Esophagus squamous epithelium (tissue), 5 donors: Measurements from ENCODE around the gene FCHSD2. TPM values are rescaled to one million over a fixed set of nuclear protein-coding genes. Genes with fewer than 3 reads are reported as not detected.

ENCODE experiments used
- DNase-seq: peaks from one replicate; lab custom pipeline; 2025; lab: John Stamatoyannopoulos, UW
- H3K27ac ChIP-seq, 4 donors: fragments of 200-600 bp; sonication (generic); one replicate each; pipeline ENCODE4 v1.5.1; 2016 to 2019; ENCODE audit warnings: mild to moderate bottlenecking in 1 of 4
- H3K27me3 ChIP-seq, 4 donors: fragments of 200-600 bp; sonication (generic); 1 replicate in 3 of 4; 2 replicates in 1 of 4; pipeline versions ENCODE4 v1.5.1 to v1.6.0; 2017 to 2021; ENCODE audit warnings: antibody characterized with exemption in 1 of 4
- H3K36me3 ChIP-seq, 3 donors: fragments of 200-600 bp; sonication (generic); one replicate each; pipeline ENCODE4 v1.5.1; 2016 to 2019
- H3K4me1 ChIP-seq, 3 donors: fragments of 200-600 bp; sonication (generic); one replicate each; pipeline ENCODE4 v1.5.1; 2017 to 2019
- H3K4me3 ChIP-seq, 4 donors: fragments of 200-600 bp; sonication (generic); 1 replicate in 3 of 4; 2 replicates in 1 of 4; pipeline ENCODE4 v1.5.1; 2016 to 2019; ENCODE audit warnings: mild to moderate bottlenecking in 2 of 4, moderate library complexity in 1 of 4
- H3K9me3 ChIP-seq, 3 donors: fragments of 200-600 bp; sonication (generic); one replicate each; pipeline ENCODE4 v1.5.1; 2016 to 2019
- POLR2A ChIP-seq, 4 donors: fragments of 450-650 bp; IDR thresholded peaks; one replicate each; pipeline ENCODE4 v1.6.1; 2017; ENCODE audit warnings: antibody characterized with exemption in 4 of 4, mild to moderate bottlenecking in 4 of 4, moderate library complexity in 3 of 4
- WGBS, 2 donors: methylation state at CpG; one replicate each; pipeline ENCODE4 v1.1.5; 2018; 5-methylcytosine and 5-hydroxymethylcytosine counted together
- intact Hi-C: fragments of 100-400 bp; cut with DNase I; formaldehyde crosslinking; loops from one replicate; pipeline ENCODE4 v1.15.0; 2022
- total RNA-seq, 4 donors: library from RNA; depleted of rRNA; stranded (reverse); fragments of >200 nt; gene quantifications; one replicate each; pipeline ENCODE4 v1.1.0, GENCODE V29; 2016
- TF ChIP-seq, protein P1 (sequence below), 6 experiments: fragments of 450-650 bp in 4 of 6; fragments of 200-600 bp in 2 of 6; sonication (generic) in 2 of 6; IDR thresholded peaks; one replicate each; pipeline ENCODE4 v1.5.1; 2016 to 2019; ENCODE audit warnings: antibody characterized with exemption in 6 of 6, mild to moderate bottlenecking in 4 of 6, moderate library complexity in 4 of 6
- donor health status: DM: yes; HTN: yes; CAD: no.

Gene FCHSD2
- total RNA-seq, 4 donors from 2014 or later = 4.1 to 12.8 (median 6.8) TPM

DNA sequence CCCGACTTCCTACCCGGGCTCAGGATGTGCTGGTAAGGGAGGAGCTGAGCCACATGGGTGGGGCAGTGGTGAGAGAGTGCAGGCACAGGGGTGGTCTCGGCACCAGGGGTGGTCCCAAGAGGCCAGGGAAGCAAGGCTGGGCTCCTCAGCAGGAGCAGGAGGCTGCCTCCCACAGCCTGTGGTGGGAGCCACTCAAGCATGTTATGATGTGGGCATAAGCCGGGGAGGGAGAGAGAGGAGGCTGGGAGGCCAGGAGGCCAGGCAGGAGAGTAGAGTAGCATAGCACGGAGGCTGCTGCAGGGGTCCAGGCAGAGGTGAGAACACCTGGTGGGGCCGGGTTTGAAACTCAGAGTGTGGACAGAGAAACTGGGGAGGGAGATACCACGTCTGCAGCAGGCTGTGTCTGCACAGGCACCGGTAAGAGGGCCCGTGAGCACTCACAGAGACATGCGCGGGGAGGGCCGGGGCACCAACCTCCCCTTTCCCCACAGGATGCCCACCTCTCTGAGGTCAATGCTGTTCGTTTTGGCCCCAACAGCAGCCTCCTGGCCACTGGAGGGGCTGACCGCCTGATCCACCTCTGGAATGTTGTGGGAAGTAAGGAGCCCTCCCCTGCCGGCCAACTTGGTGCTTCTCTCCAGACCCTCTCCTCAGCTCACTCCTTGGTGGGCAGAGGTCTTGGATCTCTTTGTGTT lies 317.2 kb downstream of the FCHSD2 start:
- intact Hi-C loops = no loop called here
- Histone ChIP-seq H3K4me1 (peaks cover 14 to 37% (median 21%) of the 10 kb centered on the region in 3 donors), H3K36me3 (peaks cover 3 to 75% (median 4%) of the 10 kb centered on the region in 3 donors), H3K27me3 (no peaks in the 10 kb centered on the region), H3K27ac (peak overlapping the region in 1 of 4 donors; percentile 9), H3K4me3 (no peak overlapping the region), H3K9me3 (no peaks in the 10 kb centered on the region)
- DNase-seq = no peak
- 71 to 80% methylated on average over 10 of the region's 15 CpGs for WGBS, 2 donors
- TF ChIP-seq, protein P1, sequence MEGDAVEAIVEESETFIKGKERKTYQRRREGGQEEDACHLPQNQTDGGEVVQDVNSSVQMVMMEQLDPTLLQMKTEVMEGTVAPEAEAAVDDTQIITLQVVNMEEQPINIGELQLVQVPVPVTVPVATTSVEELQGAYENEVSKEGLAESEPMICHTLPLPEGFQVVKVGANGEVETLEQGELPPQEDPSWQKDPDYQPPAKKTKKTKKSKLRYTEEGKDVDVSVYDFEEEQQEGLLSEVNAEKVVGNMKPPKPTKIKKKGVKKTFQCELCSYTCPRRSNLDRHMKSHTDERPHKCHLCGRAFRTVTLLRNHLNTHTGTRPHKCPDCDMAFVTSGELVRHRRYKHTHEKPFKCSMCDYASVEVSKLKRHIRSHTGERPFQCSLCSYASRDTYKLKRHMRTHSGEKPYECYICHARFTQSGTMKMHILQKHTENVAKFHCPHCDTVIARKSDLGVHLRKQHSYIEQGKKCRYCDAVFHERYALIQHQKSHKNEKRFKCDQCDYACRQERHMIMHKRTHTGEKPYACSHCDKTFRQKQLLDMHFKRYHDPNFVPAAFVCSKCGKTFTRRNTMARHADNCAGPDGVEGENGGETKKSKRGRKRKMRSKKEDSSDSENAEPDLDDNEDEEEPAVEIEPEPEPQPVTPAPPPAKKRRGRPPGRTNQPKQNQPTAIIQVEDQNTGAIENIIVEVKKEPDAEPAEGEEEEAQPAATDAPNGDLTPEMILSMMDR (IDR thresholded peaks at IDR 0.05) = no peak
- TF ChIP-seq POLR2A (IDR thresholded peaks at IDR 0.05) = no peak

DNA sequence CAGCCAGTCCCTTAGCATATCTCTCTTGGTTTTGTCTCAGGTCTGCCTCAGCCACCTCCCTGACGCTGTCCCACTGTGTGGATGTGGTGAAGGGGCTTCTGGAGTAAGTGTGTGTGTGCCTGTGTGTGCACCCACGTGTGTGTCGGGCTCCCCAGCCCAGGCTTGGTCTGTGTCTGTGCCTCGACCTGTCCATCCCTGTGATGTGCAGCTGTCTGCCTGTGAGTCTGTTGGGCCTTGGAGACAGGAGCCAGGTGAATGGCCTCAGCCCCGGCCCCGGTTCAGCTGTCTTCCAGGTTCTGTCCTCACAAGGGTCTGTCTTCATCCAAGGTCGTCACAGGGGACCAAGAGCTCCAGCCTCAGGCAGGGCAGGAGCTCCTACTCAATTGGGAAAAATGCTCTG lies 318.1 kb downstream of the FCHSD2 start:
- no peaks in the 10 kb centered on the region for H3K27me3 ChIP-seq
- DNase-seq = no peak
- no peak overlapping the region for H3K4me3 ChIP-seq
- no peaks in the 10 kb centered on the region for H3K9me3 ChIP-seq
- H3K36me3 ChIP-seq = peaks cover 3 to 75% (median 4%) of the 10 kb centered on the region in 3 donors
- no peak overlapping the region for H3K27ac ChIP-seq
- no peak for TF ChIP-seq POLR2A (IDR thresholded peaks at IDR 0.05)
- TF ChIP-seq, protein P1 (IDR thresholded peaks at IDR 0.05) = no peak
- WGBS, 2 donors = 65 to 76% methylated on average over 4 to 5 of the region's 7 CpGs
- intact Hi-C loops = no loop called here
- peaks cover 14 to 40% (median 21%) of the 10 kb centered on the region in 3 donors for H3K4me1 ChIP-seq

DNA sequence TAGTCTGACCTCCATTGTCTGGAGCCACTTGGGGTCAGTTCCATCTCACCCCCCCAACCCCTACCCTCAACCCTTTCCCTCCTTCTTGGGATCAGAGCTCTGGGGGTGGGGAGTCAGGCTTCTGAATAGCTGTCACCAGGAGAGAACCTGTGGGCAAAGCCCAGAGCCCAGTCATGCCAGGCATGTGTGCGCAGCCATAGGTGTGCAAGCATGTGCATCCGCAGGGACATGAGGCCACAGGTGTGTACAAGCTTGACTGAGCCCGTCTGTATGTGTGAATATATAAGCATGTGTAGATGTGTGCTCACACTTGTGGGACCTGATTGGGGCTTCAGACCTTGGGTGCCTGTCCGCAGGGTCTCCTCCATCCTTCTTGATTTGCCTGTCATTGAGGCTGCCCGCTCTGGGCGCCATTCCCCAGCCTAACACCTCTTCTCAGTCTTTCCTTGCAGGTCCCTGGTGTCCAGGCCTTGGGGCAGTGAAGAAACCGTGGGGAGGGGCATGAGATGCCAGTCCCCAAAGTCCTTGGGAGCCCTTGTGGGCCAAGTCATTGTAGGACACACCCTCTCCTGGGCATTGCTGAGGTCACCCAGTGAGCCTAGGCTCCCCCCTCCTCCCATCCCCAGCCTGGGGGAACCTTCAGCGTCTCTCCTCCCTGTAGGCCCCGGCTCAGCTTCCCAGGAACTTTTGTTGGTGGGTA lies 318.9 kb downstream of the FCHSD2 start:
- peak overlapping the region in 2 of 4 donors; percentile 51 to 89 for H3K27ac ChIP-seq
- no peaks in the 10 kb centered on the region for H3K9me3 ChIP-seq
- TF ChIP-seq, protein P1 (IDR thresholded peaks at IDR 0.05) = no peak
- TF ChIP-seq POLR2A (IDR thresholded peaks at IDR 0.05) = no peak
- DNase-seq = no peak
- H3K4me1 ChIP-seq = peaks cover 14 to 34% (median 17%) of the 10 kb centered on the region in 3 donors
- H3K4me3 ChIP-seq = no peak overlapping the region
- 86 to 89% methylated on average over 3 to 6 of the region's 9 CpGs for WGBS, 2 donors
- intact Hi-C loops = no loop called here
- peaks cover 4 to 75% (median 11%) of the 10 kb centered on the region in 3 donors for H3K36me3 ChIP-seq
- no peaks in the 10 kb centered on the region for H3K27me3 ChIP-seq

DNA sequence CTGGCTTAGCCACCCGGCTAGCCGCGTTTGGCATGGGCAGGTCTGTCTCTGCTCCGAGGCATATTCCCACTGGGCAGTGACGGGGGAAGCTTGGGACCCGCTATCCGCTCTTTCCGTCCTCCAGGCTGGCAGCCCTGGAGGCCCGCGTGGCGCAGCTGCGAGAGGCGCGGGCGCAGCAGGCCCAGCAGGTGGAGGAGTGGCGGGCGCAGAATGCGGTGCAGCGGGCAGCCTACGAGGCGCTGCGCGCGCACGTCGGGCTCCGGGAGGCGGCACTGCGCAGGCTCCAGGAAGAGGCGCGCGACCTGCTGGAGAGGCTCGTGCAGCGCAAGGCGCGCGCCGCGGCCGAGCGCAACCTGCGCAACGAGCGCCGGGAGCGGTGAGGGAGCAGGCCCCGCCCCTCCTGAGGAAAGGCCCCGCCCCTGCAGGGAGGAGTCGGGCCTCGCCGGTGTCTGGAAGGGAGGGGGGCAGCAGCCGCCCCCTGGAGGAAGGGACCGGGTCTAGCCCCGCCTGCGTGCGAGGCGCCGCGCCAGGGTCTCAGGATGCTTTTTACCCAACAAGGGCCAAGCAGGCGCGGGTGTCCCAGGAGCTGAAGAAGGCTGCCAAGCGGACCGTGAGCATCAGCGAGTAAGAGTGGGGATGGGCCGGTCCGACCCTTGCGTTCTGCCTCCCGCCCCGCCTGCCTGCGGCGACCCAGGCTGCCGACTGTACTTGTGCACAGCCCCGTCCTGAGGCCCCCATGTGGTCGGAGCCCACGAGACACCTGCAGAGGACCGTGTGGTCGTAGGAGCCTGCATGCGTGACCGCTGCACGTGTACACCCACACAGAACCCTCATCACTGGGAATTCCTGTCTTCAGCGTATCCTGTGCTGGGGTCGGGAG lies 320.0 kb downstream of the FCHSD2 start:
- peak in 2 of 4 donors; percentile 62 to 71 for TF ChIP-seq POLR2A (IDR thresholded peaks at IDR 0.05)
- TF ChIP-seq, protein P1 (IDR thresholded peaks at IDR 0.05) = peak in 5 of 6 experiments; percentile 31 to 70 (median 37)
- H3K27me3 ChIP-seq = no peaks in the 10 kb centered on the region
- peaks cover 14 to 32% (median 17%) of the 10 kb centered on the region in 3 donors for H3K4me1 ChIP-seq
- no peak for DNase-seq
- no peaks in the 10 kb centered on the region for H3K9me3 ChIP-seq
- 1 to 76% methylated on average over 4 to 21 of the region's 82 CpGs for WGBS, 2 donors
- H3K4me3 ChIP-seq = peak overlapping the region; percentile 37 to 72 (median 56)
- H3K36me3 ChIP-seq = peaks cover 4 to 79% (median 11%) of the 10 kb centered on the region in 3 donors
- peak overlapping the region; percentile 80 to 90 (median 86) for H3K27ac ChIP-seq
- intact Hi-C loops = no loop called here
